OCI-LY7 (cell line): ENCODE results near the gene CES4A. TPM values are rescaled to one million over a fixed set of nuclear protein-coding genes. Genes with fewer than 3 reads are reported as not detected.

Experiments
- BruUV-seq: library from RNA; stranded (reverse); fragments of 400-500 nt; replicated peaks from 2 replicates; lab custom pipeline; 2021; lab: Mats Ljungman, UMichigan
- CTCF ChIA-PET: fragments of 300-600 bp; sonication (Branson Sonifier 250); formaldehyde crosslinking; loops from one replicate; lab custom pipeline; 2022; ENCODE audit warnings: antibody characterized with exemption; ENCODE audit not compliant: unreplicated experiment; lab: Charles Lee
- POLR2A ChIA-PET: fragments of 300-600 bp; sonication (Branson Sonifier 250); formaldehyde crosslinking; loops from one replicate; lab custom pipeline; 2022; ENCODE audit warnings: antibody characterized with exemption; lab: Charles Lee
- DNase-seq: peaks from one replicate; pipeline ENCODE4 v3.0.0-alpha.2; 2015; ENCODE audit warnings: low spot score
- H2AFZ ChIP-seq: fragments of 200-600 bp; sonication (generic), shearing (Covaris generic); 2 replicates; pipeline ENCODE4 v1.6.1; 2014; ENCODE audit warnings: mild to moderate bottlenecking, antibody characterized with exemption, low read length, moderate library complexity
- H3K27ac ChIP-seq: fragments of 200-600 bp; sonication (generic); 2 replicates; pipeline ENCODE4 v1.5.1; 2014; ENCODE audit warnings: mixed run types, low read depth, mild to moderate bottlenecking, moderate library complexity, low read length, inconsistent platforms; ENCODE audit not compliant: poor library complexity, severe bottlenecking
- H3K36me3 ChIP-seq: fragments of 200-600 bp; sonication (generic); 2 replicates; pipeline ENCODE4 v1.6.1; 2014; ENCODE audit warnings: mild to moderate bottlenecking, antibody characterized with exemption, low read length, moderate library complexity, mixed read lengths; ENCODE audit not compliant: insufficient read depth
- H3K4me1 ChIP-seq: fragments of 200-600 bp; sonication (generic); 2 replicates; pipeline ENCODE4 v1.5.1; 2014; ENCODE audit warnings: mild to moderate bottlenecking, low read length; ENCODE audit not compliant: insufficient read depth, poor library complexity, severe bottlenecking
- H3K4me2 ChIP-seq: fragments of 200-600 bp; sonication (generic); 2 replicates; pipeline ENCODE4 v1.6.1; 2014; ENCODE audit warnings: mild to moderate bottlenecking, low read length
- H3K4me3 ChIP-seq: fragments of 200-600 bp; sonication (generic); 2 replicates; pipeline ENCODE4 v1.5.1; 2014; ENCODE audit warnings: mild to moderate bottlenecking, low read depth, low read length; ENCODE audit not compliant: poor library complexity, severe bottlenecking
- H3K79me2 ChIP-seq: fragments of 200-600 bp; sonication (generic); 2 replicates; pipeline ENCODE4 v1.6.1; 2016; ENCODE audit warnings: low read depth, mild to moderate bottlenecking, low read length, moderate library complexity, mixed read lengths; ENCODE audit not compliant: insufficient read depth
- H3K9me2 ChIP-seq: fragments of 200-600 bp; sonication (generic); 2 replicates; pipeline ENCODE4 v1.6.1; 2016; ENCODE audit warnings: mild to moderate bottlenecking, low read length, mixed read lengths; ENCODE audit not compliant: insufficient read depth
- H3K9me3 ChIP-seq: fragments of 200-600 bp; sonication (generic); 2 replicates; pipeline ENCODE4 v1.6.1; 2014; ENCODE audit warnings: mild to moderate bottlenecking, mixed run types, low read length, mixed read lengths
- H4K20me1 ChIP-seq: fragments of 200-600 bp; sonication (generic); 2 replicates; pipeline ENCODE4 v1.6.1; 2014; ENCODE audit warnings: mild to moderate bottlenecking, antibody characterized with exemption, low read length, moderate library complexity, mixed read lengths; ENCODE audit not compliant: insufficient read depth
- EZH2phosphoT487 ChIP-seq: fragments of 200-600 bp; sonication (generic); IDR thresholded peaks from 2 replicates; pipeline ENCODE4 v1.6.1; 2018; ENCODE audit warnings: low read depth, borderline replicate concordance, mild to moderate bottlenecking, mixed run types, antibody characterized with exemption, low read length, moderate library complexity, mixed read lengths
- intact Hi-C: fragments of 100-400 bp; cut with micrococcal nuclease; formaldehyde crosslinking; loops from one replicate; pipeline ENCODE4 v1.10.0; 2022; ENCODE audit not compliant: unreplicated experiment
- total RNA-seq, 2 experiments: library from RNA; depleted of rRNA in 1 of 2; stranded (reverse); fragments of >200 nt in 1 of 2; shearing (Covaris generic) in 1 of 2; gene quantifications; 2 replicates each; pipeline ENCODE4 v1.2.3, GENCODE V29; 2014 to 2022
- TF ChIP-seq, protein P1 (sequence below): fragments of 200-600 bp; sonication (generic); conservative IDR thresholded peaks from 2 replicates; pipeline ENCODE4 v1.5.1; 2014; ENCODE audit warnings: mild to moderate bottlenecking, antibody characterized with exemption, low read length, moderate library complexity, mixed read lengths

The CES4A gene
- total RNA-seq, 2 experiments from 2014 or later = 0.38 to 0.47 TPM

DNA sequence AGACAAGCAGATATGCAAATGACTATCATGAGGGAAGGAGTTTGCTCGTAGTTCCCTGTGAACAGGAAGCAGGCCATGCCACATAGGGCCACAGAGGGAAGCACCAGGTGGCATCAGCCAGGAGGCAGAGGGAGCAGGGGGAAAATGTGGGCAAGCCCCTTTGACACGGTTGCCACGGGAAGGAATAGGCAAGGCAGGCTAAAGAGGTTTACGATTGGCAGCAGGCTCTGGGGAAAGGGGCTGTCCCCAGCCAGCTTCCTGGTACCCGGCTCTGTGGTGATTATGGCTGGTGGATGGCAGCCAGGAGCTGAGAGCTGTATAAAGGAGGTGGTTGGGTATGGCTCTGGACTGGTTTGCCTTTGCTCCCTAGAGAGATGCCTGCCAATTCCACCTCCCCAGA lies 26.5 kb upstream of the CES4A start:
- H3K9me3 ChIP-seq = no peaks in the 10 kb centered on the region
- H3K27ac ChIP-seq = no peak overlapping the region
- H3K9me2 ChIP-seq = no peaks in the 10 kb centered on the region
- no peak overlapping the region for H3K4me3 ChIP-seq
- no TSS peak for BruUV-seq
- H4K20me1 ChIP-seq = no peaks in the 10 kb centered on the region
- H3K36me3 ChIP-seq = no peaks in the 10 kb centered on the region
- ChIA-PET POLR2A (interaction anchor here (0.6 kb wide), 1 partner anchor 46 kb away, joined by 3 read pairs; no protein-coding TSS in a partner anchor), CTCF (interaction anchor here (0.6 kb wide), 1 partner anchor 56 kb away, joined by 3 read pairs; no protein-coding TSS in a partner anchor)
- TF ChIP-seq, protein P1, sequence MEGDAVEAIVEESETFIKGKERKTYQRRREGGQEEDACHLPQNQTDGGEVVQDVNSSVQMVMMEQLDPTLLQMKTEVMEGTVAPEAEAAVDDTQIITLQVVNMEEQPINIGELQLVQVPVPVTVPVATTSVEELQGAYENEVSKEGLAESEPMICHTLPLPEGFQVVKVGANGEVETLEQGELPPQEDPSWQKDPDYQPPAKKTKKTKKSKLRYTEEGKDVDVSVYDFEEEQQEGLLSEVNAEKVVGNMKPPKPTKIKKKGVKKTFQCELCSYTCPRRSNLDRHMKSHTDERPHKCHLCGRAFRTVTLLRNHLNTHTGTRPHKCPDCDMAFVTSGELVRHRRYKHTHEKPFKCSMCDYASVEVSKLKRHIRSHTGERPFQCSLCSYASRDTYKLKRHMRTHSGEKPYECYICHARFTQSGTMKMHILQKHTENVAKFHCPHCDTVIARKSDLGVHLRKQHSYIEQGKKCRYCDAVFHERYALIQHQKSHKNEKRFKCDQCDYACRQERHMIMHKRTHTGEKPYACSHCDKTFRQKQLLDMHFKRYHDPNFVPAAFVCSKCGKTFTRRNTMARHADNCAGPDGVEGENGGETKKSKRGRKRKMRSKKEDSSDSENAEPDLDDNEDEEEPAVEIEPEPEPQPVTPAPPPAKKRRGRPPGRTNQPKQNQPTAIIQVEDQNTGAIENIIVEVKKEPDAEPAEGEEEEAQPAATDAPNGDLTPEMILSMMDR = no peak
- no peak for TF ChIP-seq EZH2phosphoT487
- H3K79me2 ChIP-seq = no peaks in the 10 kb centered on the region
- DNase-seq = no peak
- peaks cover 4% of the 10 kb centered on the region for H3K4me1 ChIP-seq
- peak overlapping the region; percentile 12; the same call in 1 of the 2 replicates for H3K4me2 ChIP-seq
- H2AFZ ChIP-seq = peak overlapping the region; percentile 40; the same call in 1 of the 2 replicates
- intact Hi-C loops = no loop called here

DNA sequence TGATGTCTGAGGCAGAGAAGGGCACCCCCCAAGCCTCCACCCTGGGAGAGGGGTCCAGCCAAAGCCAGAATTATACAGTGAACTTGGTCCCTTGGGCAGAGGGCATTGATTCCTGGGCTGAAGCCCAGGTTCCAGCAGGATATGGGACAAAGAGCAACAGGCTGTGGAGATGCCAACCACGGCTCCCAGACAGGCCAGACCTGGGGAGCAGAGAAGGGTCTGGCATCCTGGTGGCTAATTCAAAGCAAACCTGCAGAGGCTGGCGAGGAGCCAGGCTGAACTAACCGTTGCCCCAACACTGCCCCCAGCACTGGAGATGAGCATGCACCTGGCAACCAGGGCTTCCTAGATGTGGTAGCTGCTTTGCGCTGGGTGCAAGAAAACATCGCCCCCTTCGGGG lies 24.3 kb upstream of the CES4A start:
- no peak overlapping the region for H3K27ac ChIP-seq

DNA sequence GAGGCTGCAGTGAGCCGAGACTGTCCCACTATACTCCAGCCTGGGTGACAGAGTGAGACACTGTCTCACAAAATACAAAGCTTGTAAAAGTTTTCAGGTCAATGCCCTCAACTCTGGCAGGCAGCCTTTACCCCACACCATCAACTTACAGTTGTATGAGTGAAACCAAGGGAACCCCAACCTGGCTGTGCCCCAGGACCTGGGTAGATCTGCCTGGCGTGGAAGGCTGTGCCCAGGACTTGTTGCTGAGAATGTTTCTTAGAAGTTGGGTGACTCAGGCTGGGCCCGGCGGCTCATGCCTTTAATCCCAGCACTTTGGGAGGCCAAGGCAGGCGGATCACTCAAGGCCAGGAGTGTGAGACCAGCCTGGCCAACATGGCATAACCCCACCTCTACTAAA lies 19.5 kb upstream of the CES4A start:
- H2AFZ ChIP-seq = no peak overlapping the region
- DNase-seq = no peak
- H3K4me2 ChIP-seq = no peak overlapping the region
- TF ChIP-seq, protein P1 = no peak
- no peak for TF ChIP-seq EZH2phosphoT487
- H3K27ac ChIP-seq = no peak overlapping the region
- no peak overlapping the region for H3K4me3 ChIP-seq
- ChIA-PET CTCF (no interaction called here), POLR2A (no interaction called here)
- no TSS peak for BruUV-seq
- no peaks in the 10 kb centered on the region for H3K36me3 ChIP-seq
- no peaks in the 10 kb centered on the region for H3K79me2 ChIP-seq
- H3K4me1 ChIP-seq = no peaks in the 10 kb centered on the region
- intact Hi-C loops = no loop called here
- H4K20me1 ChIP-seq = no peaks in the 10 kb centered on the region
- H3K9me3 ChIP-seq = no peaks in the 10 kb centered on the region
- no peaks in the 10 kb centered on the region for H3K9me2 ChIP-seq

More for the DNA sequence above, 24.3 kb upstream of the CES4A start:
- Histone ChIP-seq H3K36me3 (no peaks in the 10 kb centered on the region), H2AFZ (no peak overlapping the region), H3K4me1 (peaks cover 4% of the 10 kb centered on the region), H3K4me2 (no peak overlapping the region), H3K9me3 (no peaks in the 10 kb centered on the region), H3K9me2 (no peaks in the 10 kb centered on the region), H3K79me2 (no peaks in the 10 kb centered on the region), H3K4me3 (no peak overlapping the region), H4K20me1 (no peaks in the 10 kb centered on the region)
- intact Hi-C loops = no loop called here
- DNase-seq = no peak
- TF ChIP-seq, protein P1 = no peak
- TF ChIP-seq EZH2phosphoT487 = no peak
- BruUV-seq = no TSS peak
- ChIA-PET POLR2A (no interaction called here), CTCF (no interaction called here)
